GOT3 (cell line): ENCODE data around the gene CORO7.
"Not testable (repeated sequence)": the region's sequence is repeated elsewhere in the genome, so short reads cannot be mapped to it uniquely, and the experiment has no call there.

Source experiments
- DNase-seq: peaks from one replicate; lab custom pipeline; 2025; ENCODE audit warnings: mixed read lengths; lab: John Stamatoyannopoulos, UW

Gene CORO7

GRCh38 chr16:4353675-4354074 is 62.7 kb downstream of the CORO7 start:
- DNase-seq = no peak

- no peak for DNase-seq
Measured at GRCh38 chr16:4352843-4353242, 63.6 kb downstream of the CORO7 start.

- no peak for DNase-seq
Measured at GRCh38 chr16:4351880-4352279, 64.5 kb downstream of the CORO7 start.

- DNase-seq = peak; percentile 88
Measured at GRCh38 chr16:4350787-4351659, 65.4 kb downstream of the CORO7 start, which contains the start of gene PAM16. Gene PAM16 (minus strand): TSS chr16:4351321. CDS start chr16:4351234, 87 bp downstream.

GRCh38 chr16:4350365-4350786 is 66.0 kb downstream of the CORO7 start:
- no peak for DNase-seq

- no peak for DNase-seq
Measured at GRCh38 chr16:4349332-4349731, 67.1 kb downstream of the CORO7 start.

GRCh38 chr16:4347765-4348509 is 68.5 kb downstream of the CORO7 start:
- no peak for DNase-seq

GRCh38 chr16:4347010-4347409 is 69.4 kb downstream of the CORO7 start:
- DNase-seq = no peak

GRCh38 chr16:4345836-4346781 is 70.3 kb downstream of the CORO7 start:
- no peak for DNase-seq

GRCh38 chr16:4344983-4345835 is 71.2 kb downstream of the CORO7 start:
- DNase-seq = no peak

GRCh38 chr16:4344300-4344982 is 72.0 kb downstream of the CORO7 start:
- DNase-seq = not testable (repeated sequence)

- DNase-seq = no peak
Measured at GRCh38 chr16:4342866-4343744, 73.3 kb downstream of the CORO7 start.

- no peak for DNase-seq
Measured at GRCh38 chr16:4341250-4341649, 75.1 kb downstream of the CORO7 start.

GRCh38 chr16:4340443-4340842 is 76.0 kb downstream of the CORO7 start:
- no peak for DNase-seq

- no peak for DNase-seq
Measured at GRCh38 chr16:4339909-4340308, 76.5 kb downstream of the CORO7 start.

- no peak for DNase-seq
Measured at GRCh38 chr16:4339455-4339854, 76.9 kb downstream of the CORO7 start.

GRCh38 chr16:4338712-4339299 is 77.6 kb downstream of the CORO7 start:
- no peak for DNase-seq

GRCh38 chr16:4338125-4338582 is 78.2 kb downstream of the CORO7 start:
- DNase-seq = no peak
